AG09309 (cell line): ENCODE measurements around the gene ALKAL2.

Source experiments
- DNase-seq: peaks from one replicate; pipeline ENCODE4 v3.0.0-alpha.2; 2010; ENCODE audit warnings: low read depth
- H3K4me3 ChIP-seq: 2 replicates; pipeline ENCODE4 v1.5.1; 2011; ENCODE audit warnings: mild to moderate bottlenecking, low read depth, low read length, moderate library complexity; ENCODE audit not compliant: control insufficient read depth
- CTCF ChIP-seq: IDR thresholded peaks from 2 replicates; pipeline ENCODE4 v1.5.1; 2011; ENCODE audit warnings: mild to moderate bottlenecking, low read depth, low read length, inconsistent platforms; ENCODE audit not compliant: insufficient read depth, control insufficient read depth; ENCODE audit errors: missing control alignments

The ALKAL2 gene

GRCh38 chr2:234421-234820 lies 53.5 kb downstream of the ALKAL2 start:
- no peak for DNase-seq
- TF ChIP-seq CTCF, result no peak
- no peak overlapping the region for H3K4me3 ChIP-seq

- DNase-seq, result no peak
- no peak for TF ChIP-seq CTCF
- no peak overlapping the region for H3K4me3 ChIP-seq
These were observed 54.9 kb downstream of the ALKAL2 start for GRCh38 chr2:233030-233429.

- no peak for TF ChIP-seq CTCF
- H3K4me3 ChIP-seq, result no peak overlapping the region
- no peak for DNase-seq
These were observed 56.2 kb downstream of the ALKAL2 start for GRCh38 chr2:231521-232185.
